GM23248 (cell line): ENCODE data around the gene AIDA.

Experiments used
- EZH2 ChIP-seq: fragments of 200-600 bp; sonication (generic); IDR thresholded peaks from 2 replicates; pipeline ENCODE4 v1.6.1; 2018; ENCODE audit warnings: antibody characterized with exemption, mild to moderate bottlenecking; ENCODE audit not compliant: insufficient read depth, poor library complexity, severe bottlenecking
- EZH2phosphoT487 ChIP-seq: fragments of 200-600 bp; sonication (generic); IDR thresholded peaks from 2 replicates; pipeline ENCODE4 v1.6.1; 2018; ENCODE audit warnings: antibody characterized with exemption, moderate library complexity, mild to moderate bottlenecking, low read depth; ENCODE audit not compliant: insufficient read depth

GRCh38 chr1:222622765-222623164 is 89.5 kb downstream of the AIDA start:
- TF ChIP-seq EZH2: no peak
- no peak for TF ChIP-seq EZH2phosphoT487
